ENCODE data around the gene TSGA10IP.

TSGA10IP gene

DNA sequence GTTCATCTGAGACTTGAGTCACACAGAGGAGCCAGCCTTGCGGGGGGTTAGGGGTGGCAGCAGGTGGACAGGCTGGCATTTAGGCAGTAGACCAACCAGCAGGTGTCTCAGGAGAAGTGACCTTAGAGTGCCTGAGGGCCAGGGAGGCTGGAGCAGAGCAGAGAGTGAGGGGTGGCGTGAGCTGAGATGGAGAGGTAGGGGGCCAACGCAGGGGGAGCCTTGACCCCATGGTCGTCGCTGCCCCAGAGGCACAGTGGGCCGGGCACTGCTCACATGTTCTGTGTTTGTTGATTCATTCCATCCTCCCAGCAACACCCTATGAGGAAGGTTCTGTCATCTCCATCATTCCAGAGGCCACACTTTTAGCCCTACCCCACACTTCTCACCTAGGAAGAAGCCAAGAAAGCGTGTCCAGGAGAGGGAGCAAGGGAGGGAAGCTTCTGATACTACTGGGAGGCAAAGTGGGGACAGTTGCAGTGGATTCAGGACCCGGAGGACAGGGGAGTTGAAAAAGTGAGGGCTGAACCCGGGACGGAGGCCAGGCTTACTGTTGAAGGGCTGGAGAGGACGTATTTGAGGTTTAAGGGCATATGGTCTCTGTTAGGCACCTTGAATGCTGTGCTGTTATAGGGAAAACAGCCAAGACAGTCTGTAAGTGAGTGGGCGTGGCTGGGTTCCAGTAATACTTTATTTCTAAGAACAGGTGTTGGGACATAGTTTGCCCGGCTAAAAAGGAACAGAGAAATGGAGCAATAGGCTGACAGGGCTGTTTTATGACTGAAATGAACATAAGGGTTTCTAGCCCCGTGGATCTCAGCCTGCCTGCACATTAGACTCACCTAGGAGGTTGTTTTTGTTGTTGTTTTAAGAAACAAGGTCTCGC is 23.6 kb downstream of the TSGA10IP start:
- Histone ChIP-seq H3K27ac (peak overlapping the region in 1 of 21 experiments; percentile 44), H3K4me3 (no peak overlapping the region)

DNA sequence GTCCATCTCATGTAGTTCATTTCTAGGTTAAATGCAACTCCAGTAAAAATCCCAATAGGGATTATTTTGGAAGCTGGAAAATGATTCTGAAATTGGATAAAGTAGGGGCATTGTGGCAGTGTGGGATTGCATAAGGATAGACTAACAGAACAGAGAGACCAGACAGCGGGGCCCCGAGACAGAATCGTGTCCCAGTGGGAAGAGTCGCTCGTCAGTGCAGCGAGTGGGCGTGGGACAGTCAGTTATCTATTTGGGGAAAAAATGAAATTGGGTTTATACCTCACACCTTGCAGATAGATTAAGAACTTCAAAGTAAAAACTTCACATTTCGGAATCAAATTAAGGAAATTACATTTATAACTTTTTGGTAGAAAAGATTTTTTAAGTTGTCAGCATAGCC is 26.8 kb downstream of the TSGA10IP start:
- Histone ChIP-seq H3K27ac (no peak overlapping the region), H3K4me3 (no peak overlapping the region)

DNA sequence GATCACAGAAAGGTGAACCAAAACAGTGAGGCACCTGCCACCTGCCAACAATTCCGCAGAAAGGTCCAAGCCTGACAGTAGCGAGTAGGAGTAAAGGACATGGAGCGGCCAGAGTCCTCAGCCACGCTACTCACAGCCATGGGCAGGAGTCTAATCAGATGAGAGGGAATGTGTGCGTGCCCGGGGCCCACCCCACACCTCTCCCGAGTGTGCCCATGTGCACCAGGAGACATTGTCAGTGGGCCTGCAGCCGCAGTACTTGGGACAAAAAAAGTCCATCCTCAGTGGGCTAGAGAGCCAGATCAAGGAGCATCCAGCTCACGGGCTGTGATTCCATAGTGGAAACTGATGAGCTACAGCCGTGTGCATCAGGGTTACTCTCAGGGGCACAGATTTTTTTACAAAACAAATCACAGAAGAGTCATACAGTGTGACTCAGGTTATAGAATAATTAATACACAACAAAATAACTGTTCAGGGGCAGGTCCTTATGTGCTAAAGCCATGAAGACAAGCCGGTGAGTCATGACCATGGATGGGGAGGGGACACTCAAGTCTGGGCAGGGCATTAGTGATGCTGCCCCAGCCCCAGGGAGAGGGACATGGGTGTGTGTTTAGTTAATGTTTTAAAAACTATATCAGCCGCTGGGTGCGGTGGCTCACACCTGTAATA is 28.3 kb downstream of the TSGA10IP start:
- Histone ChIP-seq H3K27ac (no peak overlapping the region), H3K4me3 (no peak overlapping the region)

DNA sequence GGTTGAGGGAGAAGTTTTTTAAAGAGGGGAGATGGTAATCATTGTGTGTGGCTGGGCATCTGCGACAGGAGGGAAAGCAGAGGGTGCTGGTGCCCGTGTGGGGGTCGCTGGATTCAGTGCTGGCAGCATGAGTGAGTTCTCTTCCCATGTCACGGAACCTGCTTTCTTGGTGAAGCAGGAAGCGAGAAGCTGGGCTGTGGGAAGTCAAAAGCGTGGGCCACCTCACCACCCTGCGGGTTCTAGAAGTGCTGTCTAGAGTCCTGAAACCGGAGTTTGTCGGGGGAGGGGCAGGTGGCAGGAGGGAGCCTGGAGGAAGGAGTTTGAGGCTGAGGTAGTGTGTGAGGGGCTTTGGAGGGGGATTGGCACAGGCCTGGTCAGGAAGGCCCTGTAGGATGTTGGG is 30.5 kb downstream of the TSGA10IP start:
- Histone ChIP-seq H3K27ac (no peak overlapping the region), H3K4me3 (no peak overlapping the region)

DNA sequence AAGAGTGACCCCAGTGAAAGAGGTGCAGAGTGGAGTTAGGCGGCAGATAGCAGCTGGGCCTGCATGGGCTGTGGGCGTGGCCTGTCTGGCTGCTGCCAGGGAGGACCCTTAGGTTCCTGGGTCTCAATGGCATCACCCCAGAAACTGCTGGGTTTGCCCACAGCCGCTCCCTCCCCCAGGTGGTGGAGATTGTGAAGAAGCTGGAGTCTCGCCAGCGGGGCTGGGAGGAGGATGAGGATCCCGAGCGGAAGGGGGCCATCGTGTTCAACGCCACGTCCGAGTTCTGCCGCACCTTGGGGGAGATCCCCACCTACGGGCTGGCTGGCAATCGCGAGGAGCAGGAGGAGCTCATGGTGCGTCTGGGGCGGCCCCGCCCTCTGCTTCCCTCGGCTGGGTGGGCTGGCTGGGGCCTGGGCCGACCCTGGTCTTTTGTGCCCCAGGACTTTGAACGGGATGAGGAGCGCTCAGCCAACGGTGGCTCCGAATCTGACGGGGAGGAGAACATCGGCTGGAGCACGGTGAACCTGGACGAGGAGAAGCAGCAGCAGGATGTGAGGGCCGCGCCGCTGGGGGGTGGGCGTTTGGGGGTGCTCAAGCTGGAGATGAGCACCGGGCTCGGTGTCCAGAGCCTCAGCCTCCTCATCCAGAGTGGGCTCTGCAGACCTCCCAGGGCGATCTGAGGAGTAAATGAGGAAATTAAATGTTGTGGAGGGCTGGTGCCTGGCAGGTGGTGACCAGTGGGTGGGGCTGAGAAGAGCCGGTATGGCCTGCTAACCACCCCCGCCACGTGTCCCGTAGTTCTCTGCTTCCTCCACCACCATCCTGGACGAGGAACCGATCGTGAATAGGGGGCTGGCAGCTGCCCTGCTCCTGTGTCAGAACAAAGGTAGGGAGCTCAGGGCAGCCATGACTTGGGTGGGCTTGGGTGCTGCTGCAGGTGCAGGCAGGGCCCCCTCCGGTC is 31.2 kb downstream of the TSGA10IP start:
- H3K4me3 ChIP-seq, result no peak overlapping the region
- no peak overlapping the region for H3K27ac ChIP-seq

DNA sequence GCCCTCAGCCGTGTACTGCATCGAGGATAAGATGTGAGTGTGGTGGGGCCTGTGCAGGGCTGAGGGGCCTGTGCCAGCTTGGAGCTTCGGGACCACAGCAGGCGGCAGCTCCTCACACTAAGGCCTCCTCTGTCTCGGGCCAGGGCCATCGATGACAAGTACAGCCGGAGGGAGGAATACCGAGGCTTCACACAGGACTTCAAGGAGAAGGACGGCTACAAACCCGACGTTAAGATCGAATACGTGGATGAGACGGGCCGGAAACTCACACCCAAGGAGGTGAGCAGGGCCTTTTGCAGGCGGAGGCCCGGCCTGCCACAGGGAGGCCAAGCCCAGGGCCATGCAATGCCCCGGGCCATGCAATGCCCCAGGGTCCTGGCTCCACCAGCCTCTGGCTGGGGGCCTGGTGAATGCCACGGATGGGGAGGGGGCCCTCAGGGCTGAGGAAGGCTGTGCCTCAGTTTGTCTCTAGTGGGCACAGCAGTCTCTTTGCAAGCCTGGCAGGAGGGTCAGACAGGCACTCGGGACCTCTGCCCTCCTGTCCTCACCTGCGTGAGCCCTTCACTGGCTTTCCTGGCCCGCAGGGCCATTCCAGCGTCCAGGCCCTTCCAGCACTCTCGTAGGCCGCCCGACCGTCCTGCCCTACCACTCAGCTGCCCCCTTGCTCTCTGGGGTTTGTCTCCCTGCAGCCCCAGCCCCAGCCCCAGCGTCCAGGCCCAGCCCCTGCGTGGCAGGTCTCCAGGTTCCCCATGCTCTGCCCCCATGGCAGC is 32.5 kb downstream of the TSGA10IP start:
- no peak overlapping the region for H3K4me3 ChIP-seq
- no peak overlapping the region for H3K27ac ChIP-seq

DNA sequence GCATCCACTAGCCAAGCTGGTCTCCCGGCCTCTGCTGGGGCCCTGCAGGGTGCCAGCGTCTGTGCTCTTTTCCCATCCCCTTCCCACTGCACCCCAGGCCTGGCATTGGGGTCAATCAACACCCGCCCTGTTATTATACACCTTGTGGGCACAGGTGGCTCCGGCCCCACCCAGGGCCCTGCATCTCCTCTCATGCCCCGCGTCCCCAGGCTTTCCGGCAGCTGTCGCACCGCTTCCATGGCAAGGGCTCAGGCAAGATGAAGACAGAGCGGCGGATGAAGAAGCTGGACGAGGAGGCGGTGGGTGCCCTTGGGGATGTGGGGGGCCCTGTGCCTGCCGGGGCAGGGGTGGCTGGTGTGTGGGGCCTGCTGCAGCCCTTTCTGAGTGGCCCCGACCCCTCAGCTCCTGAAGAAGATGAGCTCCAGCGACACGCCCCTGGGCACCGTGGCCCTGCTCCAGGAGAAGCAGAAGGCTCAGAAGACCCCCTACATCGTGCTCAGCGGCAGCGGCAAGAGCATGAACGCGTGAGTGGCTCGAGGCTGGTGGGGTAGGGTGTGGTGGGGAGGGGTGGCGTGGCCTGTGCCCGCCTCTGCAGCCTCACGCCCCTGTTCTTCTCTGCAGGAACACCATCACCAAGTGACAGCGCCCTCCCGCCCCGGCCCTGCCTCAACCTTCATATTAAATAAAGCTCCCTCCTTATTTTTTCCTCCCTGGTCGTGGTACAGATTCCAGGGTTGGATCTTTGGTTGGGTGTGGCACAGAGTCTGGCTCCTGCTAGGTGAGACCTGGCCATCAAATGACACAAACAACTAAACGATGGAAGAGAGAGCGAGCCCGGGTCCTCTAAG is 33.3 kb downstream of the TSGA10IP start:
- H3K27ac ChIP-seq, result no peak overlapping the region

DNA sequence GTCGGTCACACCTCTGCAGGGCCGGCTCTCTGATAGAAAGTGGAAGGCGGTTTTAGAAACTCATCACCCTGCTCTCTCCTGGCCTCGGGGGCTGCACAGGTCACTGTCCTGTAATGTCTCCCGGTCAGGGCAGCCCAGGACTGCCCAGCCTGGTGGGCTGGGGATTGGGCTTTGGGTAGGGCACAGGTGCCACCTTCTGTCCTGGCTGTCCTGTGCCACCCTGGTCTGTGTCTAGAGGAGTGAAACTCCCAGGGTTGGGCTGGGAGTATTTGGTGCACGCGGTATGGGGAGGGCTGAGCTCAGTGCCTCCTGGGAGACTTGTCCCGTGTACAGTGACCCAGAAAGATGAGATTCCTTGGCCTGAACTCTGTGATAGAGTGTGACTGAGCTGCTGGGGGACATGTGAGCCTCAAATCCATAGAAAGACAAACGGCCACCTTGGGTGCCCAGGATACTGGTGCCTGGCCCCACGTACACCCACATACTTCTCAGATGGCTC is 34.0 kb downstream of the TSGA10IP start:
- H3K27ac ChIP-seq, result no peak overlapping the region
- H3K4me3 ChIP-seq, result no peak overlapping the region

More for the DNA sequence above, 33.3 kb downstream of the TSGA10IP start:
- H3K4me3 ChIP-seq, result no peak overlapping the region

DNA sequence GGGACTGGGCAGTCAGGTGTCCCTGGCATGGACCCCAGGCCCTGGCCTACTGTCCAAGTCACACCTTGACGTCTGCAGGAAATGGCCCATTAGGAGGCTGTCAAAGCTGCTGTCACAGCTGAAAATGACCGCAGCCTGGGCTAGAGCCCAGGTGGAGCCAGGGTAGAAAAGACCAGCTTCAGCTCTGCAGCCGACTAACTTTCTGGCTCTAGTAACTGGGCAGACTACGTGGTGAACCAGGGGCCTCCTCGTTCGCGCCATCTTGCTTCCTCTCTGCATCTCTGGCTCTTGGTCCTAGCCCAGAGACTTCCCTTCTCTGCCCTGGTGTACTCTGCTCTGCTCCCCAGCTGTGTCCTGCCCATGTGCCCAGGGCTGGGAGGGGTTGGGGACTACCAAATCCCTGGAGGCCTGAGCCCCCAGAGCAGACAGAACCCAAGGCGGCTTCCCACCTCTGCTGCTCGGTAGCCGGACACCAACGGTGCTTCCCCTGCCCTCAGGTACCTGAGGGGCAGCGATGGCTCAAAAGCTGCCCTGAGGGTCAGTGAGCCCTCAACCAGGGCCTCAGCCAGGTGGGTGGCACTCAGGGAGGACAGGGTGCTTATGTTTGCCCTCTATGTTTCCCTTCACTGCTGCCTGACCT is 35.9 kb downstream of the TSGA10IP start:
- H3K27ac ChIP-seq, result no peak overlapping the region
- no peak overlapping the region for H3K4me3 ChIP-seq

DNA sequence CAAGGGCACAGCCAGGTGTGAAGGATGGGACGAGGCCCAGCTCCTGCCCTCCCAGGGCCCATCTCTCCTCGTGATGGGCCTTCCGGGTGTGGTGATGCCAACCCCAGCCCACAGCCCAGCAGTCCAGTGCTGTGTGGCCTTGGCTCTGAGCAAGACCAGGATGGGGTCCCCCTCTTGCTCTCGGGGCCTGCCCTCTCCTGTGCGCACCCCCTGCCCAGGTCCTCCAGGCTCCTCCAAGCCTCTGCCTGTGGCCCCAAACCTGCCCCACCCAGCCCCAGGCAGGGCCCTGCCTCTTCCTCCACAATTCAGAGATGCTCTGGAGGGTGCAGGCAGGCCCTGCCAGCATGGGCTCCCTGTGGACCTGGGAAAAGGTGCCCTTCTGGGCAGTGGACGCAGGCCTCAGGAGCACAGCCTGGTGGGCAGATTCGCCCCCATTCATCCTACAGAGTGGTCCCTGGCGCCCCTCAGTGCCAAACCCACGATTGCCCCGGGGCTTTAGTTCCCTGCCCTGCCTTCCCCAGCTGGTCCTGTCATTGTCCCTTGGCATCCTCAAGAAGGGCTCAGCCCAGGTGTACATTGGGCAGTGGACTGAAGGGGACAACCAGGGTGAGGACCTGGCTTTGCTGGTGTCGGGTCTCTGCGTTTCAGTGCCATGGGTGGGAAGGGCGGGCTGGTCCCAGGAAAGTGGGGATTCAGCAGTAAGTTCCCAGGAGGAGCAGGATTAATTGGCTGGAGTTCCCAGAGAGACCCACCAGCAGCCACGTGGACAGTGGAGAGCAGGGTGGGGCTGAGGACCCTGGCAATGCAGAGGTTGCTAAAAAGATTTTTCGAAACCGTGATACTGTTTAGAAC is 36.9 kb downstream of the TSGA10IP start:
- H3K27ac ChIP-seq, result no peak overlapping the region
- H3K4me3 ChIP-seq, result no peak overlapping the region

DNA sequence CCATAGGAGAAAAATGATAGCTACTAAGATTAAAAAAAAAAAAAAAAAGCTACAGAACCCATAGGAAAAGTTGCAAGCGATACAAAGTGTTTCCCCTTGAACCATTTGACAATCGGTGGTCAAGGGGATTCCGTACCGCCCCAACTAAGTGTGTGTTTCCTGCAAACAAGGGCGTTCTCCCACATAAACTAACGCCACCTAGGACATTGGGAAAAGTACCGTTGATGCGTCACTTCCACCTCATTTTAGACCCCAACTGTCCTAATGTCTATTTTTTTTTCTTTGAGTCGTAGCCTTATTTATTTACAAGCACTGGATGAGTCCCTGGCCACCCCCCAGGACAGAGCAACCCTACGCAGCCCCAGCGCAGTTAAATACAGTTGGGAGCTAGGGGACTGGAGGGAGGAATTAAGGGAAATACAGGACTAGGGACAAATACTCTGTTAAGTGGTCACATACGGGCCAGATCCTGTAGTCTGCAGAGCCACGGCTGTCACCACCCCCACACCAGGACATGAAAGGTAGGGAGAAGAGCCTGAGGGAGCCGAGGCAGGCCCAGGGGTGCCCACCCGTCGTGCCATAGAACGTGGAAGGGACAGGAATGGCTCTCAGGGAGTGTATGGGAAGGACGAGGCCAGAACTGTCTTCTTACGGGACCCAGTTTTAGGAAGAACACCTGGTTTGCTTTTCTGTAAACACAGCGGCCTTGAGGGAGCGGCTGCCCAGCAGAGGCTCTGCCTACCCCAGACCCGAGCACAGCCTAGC is 37.7 kb downstream of the TSGA10IP start:
- H3K4me3 ChIP-seq, result no peak overlapping the region

DNA sequence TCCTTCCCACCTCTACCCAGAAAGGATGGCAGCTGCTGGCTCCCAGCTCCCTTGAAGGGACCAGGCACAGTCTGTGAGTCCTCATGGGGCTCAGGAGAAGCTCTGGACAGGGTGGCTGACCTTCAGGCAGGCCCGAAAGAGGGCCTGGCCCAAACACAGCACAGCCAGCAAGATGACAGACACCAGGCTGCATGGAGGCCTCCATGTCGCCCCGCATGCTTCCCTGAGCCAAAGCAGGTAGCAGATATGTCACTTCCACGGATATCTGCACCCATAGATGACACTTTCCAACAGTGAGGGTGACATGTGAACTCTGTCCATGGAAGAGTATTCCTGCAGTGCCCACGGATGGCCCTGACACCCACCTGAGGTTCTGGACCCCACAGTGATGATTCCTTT is 38.3 kb downstream of the TSGA10IP start:
- H3K4me3 ChIP-seq, result no peak overlapping the region
- H3K27ac ChIP-seq, result no peak overlapping the region

More for the DNA sequence above, 37.7 kb downstream of the TSGA10IP start:
- H3K27ac ChIP-seq, result no peak overlapping the region

DNA sequence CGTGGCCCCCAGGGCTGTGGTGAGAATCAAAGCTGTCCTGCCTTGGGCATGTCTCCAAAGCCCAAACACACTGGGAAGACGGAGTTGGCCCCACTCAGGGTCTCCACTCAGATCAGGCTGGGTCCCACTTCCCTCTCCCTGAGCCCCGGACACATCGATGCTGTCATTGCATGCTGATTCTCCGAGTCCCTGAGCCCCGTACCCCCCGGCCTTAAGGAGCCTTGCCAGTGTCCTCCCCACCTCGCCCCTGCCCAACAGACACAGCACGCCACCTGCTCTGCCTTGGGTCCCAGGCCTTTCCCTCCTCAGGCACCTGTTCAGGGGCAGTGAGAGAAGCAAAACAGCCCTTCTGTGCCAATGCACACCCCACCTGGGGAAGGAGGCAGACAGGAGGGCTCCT is 42.1 kb downstream of the TSGA10IP start:
- Histone ChIP-seq H3K4me3 (no peak overlapping the region), H3K27ac (no peak overlapping the region)

DNA sequence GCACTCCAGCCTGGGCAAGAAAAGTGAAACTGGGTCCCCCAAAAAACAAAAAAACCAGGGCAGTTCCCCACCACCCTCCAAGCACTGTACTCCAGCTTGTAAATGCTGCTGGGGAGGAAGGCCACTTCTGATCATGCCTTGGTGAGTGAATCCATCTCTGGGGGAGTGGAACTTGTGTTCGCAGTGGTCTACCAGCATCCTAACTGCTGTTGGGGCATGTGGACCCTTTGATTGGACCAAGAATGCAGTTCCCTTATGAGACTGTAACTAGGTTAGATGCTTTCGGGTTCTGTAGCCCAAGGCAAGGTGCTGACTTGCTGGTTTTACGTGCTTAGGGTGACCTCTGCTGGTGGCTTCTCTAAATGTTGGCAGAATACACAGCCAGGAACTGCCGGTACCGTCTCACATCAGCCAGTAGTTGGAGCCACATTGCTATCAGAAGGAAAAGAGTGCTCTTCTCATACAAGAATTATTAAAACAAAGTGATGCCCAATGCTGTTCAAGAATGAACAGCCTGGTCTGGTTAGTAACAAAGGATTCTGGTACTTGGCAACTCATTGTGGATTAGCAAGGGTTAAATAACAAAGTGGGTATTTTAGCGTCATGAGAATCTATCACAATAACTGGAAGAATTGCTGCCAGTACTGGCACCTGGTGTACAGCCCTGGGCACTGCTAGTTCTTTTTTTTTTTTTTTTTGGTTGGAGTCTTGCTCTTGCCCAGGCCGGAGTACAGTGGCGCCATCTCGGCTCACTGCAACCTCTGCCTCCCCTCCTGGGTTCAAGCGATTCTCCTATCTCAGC is 43.7 kb downstream of the TSGA10IP start:
- Histone ChIP-seq H3K27ac (peak overlapping the region in 5 of 21 experiments; percentile 16 to 47 (median 37)), H3K4me3 (no peak overlapping the region)

DNA sequence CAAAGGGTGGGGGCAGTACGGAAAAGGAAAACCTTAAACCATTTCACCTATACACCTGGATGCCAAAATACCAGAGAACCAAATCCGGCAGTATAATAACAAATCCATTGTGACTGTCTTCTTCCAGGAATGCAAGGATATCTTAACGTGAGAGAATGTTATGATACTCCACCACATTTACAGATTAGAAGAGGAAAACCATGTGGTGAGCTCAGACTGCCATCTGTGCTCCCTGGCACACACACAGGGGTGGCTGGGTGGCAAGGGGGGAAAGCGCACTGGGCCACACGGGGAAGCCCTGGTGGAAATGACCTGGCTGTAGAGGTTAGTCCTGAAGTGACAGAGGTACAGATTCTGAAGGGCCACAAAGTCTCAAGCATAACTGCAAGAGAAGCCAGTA is 46.8 kb downstream of the TSGA10IP start:
- Histone ChIP-seq H3K27ac (no peak overlapping the region), H3K4me3 (no peak overlapping the region)

All from skin epidermis (tissue), 12 donors.